CD14-positive monocyte (primary cell): Measurements from ENCODE around the gene SLC26A4. TPM values are rescaled to one million over a fixed set of nuclear protein-coding genes. Genes with fewer than 3 reads are reported as not detected.

ENCODE experiments used
- DNase-seq, 3 donors: peaks; one replicate each; pipeline ENCODE4 v3.0.0-alpha.2; 2011 to 2022
- H2AFZ ChIP-seq: 2 replicates; pipeline ENCODE4 v1.6.0; 2012; ENCODE audit warnings: mild to moderate bottlenecking, low read depth, low read length, inconsistent platforms; ENCODE audit not compliant: insufficient read depth, poor library complexity, severe bottlenecking
- H3K27ac ChIP-seq, 2 donors: 1 replicate in 1 of 2; 2 replicates in 1 of 2; pipeline ENCODE4 v1.5.1; 2012 to 2013; ENCODE audit warnings: low read length in 2 of 2, control low read depth in 1 of 2, inconsistent platforms in 1 of 2, low read depth in 1 of 2, mild to moderate bottlenecking in 1 of 2
- H3K27me3 ChIP-seq, 2 donors: one replicate each; pipeline versions ENCODE4 v1.6.0 to v1.6.1; 2011 to 2013; ENCODE audit warnings: low read length in 2 of 2; ENCODE audit not compliant: control insufficient read depth in 2 of 2, insufficient read depth in 2 of 2
- H3K36me3 ChIP-seq, 2 donors: replicated peaks in 1 of 2; 1 replicate in 1 of 2; 2 replicates in 1 of 2; pipeline versions ENCODE4 v1.5.1 to v1.6.1; 2012 to 2013; ENCODE audit warnings: low read length in 2 of 2, control low read depth in 1 of 2, inconsistent platforms in 1 of 2, mild to moderate bottlenecking in 1 of 2; ENCODE audit not compliant: insufficient read depth in 2 of 2, control insufficient read depth in 1 of 2
- H3K4me1 ChIP-seq, 2 donors: 1 replicate in 1 of 2; 2 replicates in 1 of 2; pipeline versions ENCODE4 v1.5.1 to v1.6.1; 2012 to 2013; ENCODE audit warnings: low read length in 2 of 2, control low read depth in 1 of 2, inconsistent platforms in 1 of 2, mild to moderate bottlenecking in 1 of 2, moderate library complexity in 1 of 2; ENCODE audit not compliant: insufficient read depth in 2 of 2, control insufficient read depth in 1 of 2
- H3K4me2 ChIP-seq: replicated peaks from 2 replicates; pipeline ENCODE3; 2012; ENCODE audit warnings: low read length, moderate library complexity, mild to moderate bottlenecking; ENCODE audit not compliant: poor library complexity, severe bottlenecking; ENCODE audit errors: extremely low read depth
- H3K4me3 ChIP-seq, 3 experiments: fragments of 200-600 bp in 1 of 3; sonication (generic) in 1 of 3; replicated peaks in 1 of 3; 1 replicate in 2 of 3; 2 replicates in 1 of 3; pipeline ENCODE4 v1.5.1; 2011 to 2013; ENCODE audit warnings: low read length in 3 of 3, mild to moderate bottlenecking in 3 of 3, control low read depth in 2 of 3, low read depth in 2 of 3, inconsistent platforms in 1 of 3, moderate library complexity in 1 of 3
- H3K79me2 ChIP-seq: 2 replicates; pipeline ENCODE4 v1.6.0; 2012; ENCODE audit warnings: mild to moderate bottlenecking, control low read depth, inconsistent platforms, low read length, moderate library complexity; ENCODE audit not compliant: insufficient read depth
- H3K9ac ChIP-seq: 2 replicates; pipeline ENCODE4 v1.6.0; 2017; ENCODE audit warnings: low read length, mild to moderate bottlenecking; ENCODE audit not compliant: insufficient read depth, poor library complexity, severe bottlenecking
- H3K9me3 ChIP-seq, 2 donors: replicated peaks in 1 of 2; 1 replicate in 1 of 2; 2 replicates in 1 of 2; pipeline versions ENCODE4 v1.5.1 to v1.6.1; 2012 to 2013; ENCODE audit warnings: low read length in 2 of 2, control low read depth in 1 of 2; ENCODE audit not compliant: control insufficient read depth in 1 of 2, insufficient read depth in 1 of 2
- H4K20me1 ChIP-seq: 2 replicates; pipeline ENCODE4 v1.6.0; 2012; ENCODE audit warnings: mild to moderate bottlenecking, low read length, control low read depth, moderate library complexity; ENCODE audit not compliant: insufficient read depth
- H3K27ac Mint-ChIP-seq, 7 donors: one replicate each; pipeline ENCODE4 v1.8.0; 2020; ENCODE audit warnings: mild to moderate bottlenecking in 7 of 7, mixed read lengths in 7 of 7, moderate library complexity in 6 of 7, inconsistent platforms in 2 of 7
- H3K27me3 Mint-ChIP-seq, 3 donors: one replicate each; pipeline ENCODE4 v1.8.0; 2021 to 2022; ENCODE audit warnings: low read depth in 3 of 3, mild to moderate bottlenecking in 3 of 3, mixed read lengths in 3 of 3, moderate library complexity in 3 of 3, inconsistent platforms in 1 of 3
- H3K36me3 Mint-ChIP-seq, 2 donors: one replicate each; pipeline ENCODE4 v1.8.0; 2020; ENCODE audit warnings: mixed read lengths in 2 of 2, inconsistent platforms in 1 of 2, mild to moderate bottlenecking in 1 of 2
- H3K4me1 Mint-ChIP-seq: one replicate; pipeline ENCODE4 v1.8.0; 2020; ENCODE audit warnings: mild to moderate bottlenecking, mixed read lengths
- H3K4me3 Mint-ChIP-seq, 2 donors: one replicate each; pipeline ENCODE4 v1.8.0; 2020; ENCODE audit warnings: mild to moderate bottlenecking in 2 of 2, mixed read lengths in 2 of 2, moderate library complexity in 1 of 2
- H3K9me3 Mint-ChIP-seq, 7 donors: one replicate each; pipeline ENCODE4 v1.8.0; 2020 to 2022; ENCODE audit warnings: mixed read lengths in 7 of 7, mild to moderate bottlenecking in 6 of 7, moderate library complexity in 6 of 7, inconsistent platforms in 2 of 7
- WGBS: methylation state at CpG from one replicate; pipeline ENCODE4 v1.1.5; 2013; ENCODE audit warnings: missing lambda C conversion rate; ENCODE audit not compliant: insufficient coverage; 5-methylcytosine and 5-hydroxymethylcytosine counted together
- intact Hi-C, 2 donors: fragments of 100-400 bp; cut with micrococcal nuclease; formaldehyde crosslinking; loops; one replicate each; pipeline versions ENCODE4 v1.15.0 to v1.15.1; 2023
- polyA plus RNA-seq, 3 donors: library from polyadenylated mRNA; depleted of rRNA in 1 of 3; unstranded in 2 of 3; stranded (reverse) in 1 of 3; fragments of 300-500 nt in 2 of 3; fragments of >200 nt in 1 of 3; fragmentation: Illumina TruSeq in 2 of 3; gene quantifications; 1 replicate in 2 of 3; 2 replicates in 1 of 3; pipeline ENCODE4 v1.2.3, GENCODE V29; 2012 to 2021
- TF ChIP-seq, protein P1 (sequence below): fragments of 200-600 bp; IDR thresholded peaks from one replicate; pipeline ENCODE4 v1.8.0; 2022; ENCODE audit warnings: antibody characterized with exemption, mild to moderate bottlenecking

The SLC26A4 gene
- polyA plus RNA-seq, 3 donors: 0.10 to 0.12 TPM; not detected in 1

DNA sequence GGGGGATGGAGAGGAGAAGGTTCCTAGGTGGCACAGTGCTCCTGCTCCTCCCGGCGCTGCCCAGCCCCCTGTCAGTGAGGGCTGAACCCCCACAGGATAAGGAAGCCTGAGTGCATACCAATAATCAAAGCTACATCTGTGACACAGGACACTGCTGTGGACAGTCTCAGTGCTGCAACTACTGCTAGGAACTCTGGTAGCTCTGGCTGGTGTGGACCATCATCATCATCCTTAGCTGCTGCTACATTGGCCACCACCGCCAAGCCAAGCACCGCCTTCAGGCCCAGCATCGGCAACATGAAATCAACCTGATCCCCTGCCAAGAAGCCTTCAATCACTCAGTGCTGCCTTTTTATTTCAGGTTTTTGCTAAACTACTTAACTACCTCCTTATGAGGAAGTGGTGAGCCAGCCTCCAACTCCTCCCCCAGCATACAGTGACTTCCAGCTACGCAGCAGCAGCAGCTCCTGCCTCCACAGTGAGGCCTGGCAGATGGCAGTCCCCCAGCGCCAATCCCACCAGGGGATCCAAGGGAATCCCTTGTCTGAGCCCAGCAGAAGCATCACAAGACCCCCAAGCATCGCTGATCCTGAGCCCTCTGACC lies 32.1 kb upstream of the SLC26A4 start:
- Histone ChIP-seq H3K4me2 (peak overlapping the region; percentile 13), H3K79me2 (no peaks in the 10 kb centered on the region), H3K4me1 (peaks cover 11 to 16% of the 10 kb centered on the region in 2 donors), H3K36me3 (no peaks in the 10 kb centered on the region), H2AFZ (peak overlapping the region; percentile 57), H3K27me3 (no peaks in the 10 kb centered on the region), H3K4me3 (no peak overlapping the region), H4K20me1 (no peaks in the 10 kb centered on the region), H3K27ac (peak overlapping the region; percentile 26 to 46), H3K9ac (no peak overlapping the region), H3K9me3 (no peaks in the 10 kb centered on the region)
- TF ChIP-seq, protein P1, sequence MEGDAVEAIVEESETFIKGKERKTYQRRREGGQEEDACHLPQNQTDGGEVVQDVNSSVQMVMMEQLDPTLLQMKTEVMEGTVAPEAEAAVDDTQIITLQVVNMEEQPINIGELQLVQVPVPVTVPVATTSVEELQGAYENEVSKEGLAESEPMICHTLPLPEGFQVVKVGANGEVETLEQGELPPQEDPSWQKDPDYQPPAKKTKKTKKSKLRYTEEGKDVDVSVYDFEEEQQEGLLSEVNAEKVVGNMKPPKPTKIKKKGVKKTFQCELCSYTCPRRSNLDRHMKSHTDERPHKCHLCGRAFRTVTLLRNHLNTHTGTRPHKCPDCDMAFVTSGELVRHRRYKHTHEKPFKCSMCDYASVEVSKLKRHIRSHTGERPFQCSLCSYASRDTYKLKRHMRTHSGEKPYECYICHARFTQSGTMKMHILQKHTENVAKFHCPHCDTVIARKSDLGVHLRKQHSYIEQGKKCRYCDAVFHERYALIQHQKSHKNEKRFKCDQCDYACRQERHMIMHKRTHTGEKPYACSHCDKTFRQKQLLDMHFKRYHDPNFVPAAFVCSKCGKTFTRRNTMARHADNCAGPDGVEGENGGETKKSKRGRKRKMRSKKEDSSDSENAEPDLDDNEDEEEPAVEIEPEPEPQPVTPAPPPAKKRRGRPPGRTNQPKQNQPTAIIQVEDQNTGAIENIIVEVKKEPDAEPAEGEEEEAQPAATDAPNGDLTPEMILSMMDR: no peak
- intact Hi-C loops: no loop called here
- H3K36me3 Mint-ChIP-seq: peaks cover 5 to 11% of the 10 kb centered on the region in 2 donors
- peaks cover 24% of the 10 kb centered on the region for H3K4me1 Mint-ChIP-seq
- peaks cover 0 to 3% (median 0%) of the 10 kb centered on the region in 7 donors for H3K9me3 Mint-ChIP-seq
- H3K27ac Mint-ChIP-seq: peak overlapping the region in 6 of 7 donors; percentile 10 to 78 (median 55)
- H3K4me3 Mint-ChIP-seq: peak overlapping the region in 1 of 2 donors; percentile 69
- peaks cover 2% of the 10 kb centered on the region in 3 donors for H3K27me3 Mint-ChIP-seq
- 58% methylated on average over 7 of the region's 8 CpGs for WGBS
- DNase-seq: peak; percentile 19 to 29 (median 28)

DNA sequence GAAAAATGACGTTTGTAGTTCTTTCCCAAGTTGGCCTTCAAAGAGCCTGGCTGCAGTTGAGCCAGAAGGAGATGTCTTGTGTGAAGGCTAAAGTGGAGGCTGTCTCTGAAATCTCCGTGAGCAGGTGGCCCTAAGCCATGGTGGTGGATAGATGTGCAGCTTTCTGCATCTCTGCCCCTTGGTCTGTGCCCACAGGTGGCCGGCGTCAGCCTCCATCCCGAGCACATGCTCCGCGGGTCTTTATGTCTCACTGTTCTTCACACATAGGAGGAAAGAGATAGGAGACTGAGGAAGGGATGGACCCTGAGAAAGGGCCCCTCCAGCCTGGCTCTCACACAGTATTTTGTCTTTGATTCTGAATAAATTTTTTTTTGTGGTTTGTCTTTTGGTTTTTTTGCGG lies 30.3 kb upstream of the SLC26A4 start:
- no peak overlapping the region for H3K4me3 Mint-ChIP-seq
- Histone ChIP-seq H2AFZ (no peak overlapping the region), H3K9ac (no peak overlapping the region), H3K4me1 (peaks cover 11 to 16% of the 10 kb centered on the region in 2 donors), H3K27me3 (no peaks in the 10 kb centered on the region), H3K4me2 (no peak overlapping the region), H3K79me2 (no peaks in the 10 kb centered on the region), H3K36me3 (no peaks in the 10 kb centered on the region), H3K27ac (no peak overlapping the region), H3K9me3 (no peaks in the 10 kb centered on the region), H3K4me3 (no peak overlapping the region), H4K20me1 (no peaks in the 10 kb centered on the region)
- peaks cover 27% of the 10 kb centered on the region for H3K4me1 Mint-ChIP-seq
- peaks cover 1 to 2% (median 2%) of the 10 kb centered on the region in 3 donors for H3K27me3 Mint-ChIP-seq
- 96% methylated on average over 4 of the region's 8 CpGs for WGBS
- peaks cover 4 to 5% of the 10 kb centered on the region in 2 donors for H3K36me3 Mint-ChIP-seq
- peaks cover 0 to 3% (median 0%) of the 10 kb centered on the region in 7 donors for H3K9me3 Mint-ChIP-seq
- DNase-seq: no peak
- intact Hi-C loops: no loop called here
- H3K27ac Mint-ChIP-seq: no peak overlapping the region
- TF ChIP-seq, protein P1: no peak
